ENCODE data around the gene GGT1. TPM values are rescaled to one million over a fixed set of nuclear protein-coding genes. Genes with fewer than 3 reads are reported as not detected.

Gene GGT1
- total and polyA plus RNA-seq, 2 of the 8 experiments (the other 6 are each of a cell fraction or from before 2014, with no cell fraction given): 14.4 to 29.2 TPM

- TF ChIP-seq E2F6 (IDR thresholded peaks at IDR 0.05) (peak; percentile 55), RBBP5 (IDR thresholded peaks at IDR 0.05; ENCODE audit: borderline replicate concordance, low read depth, low read length) (no peak), POU5F1 (IDR thresholded peaks at IDR 0.05; ENCODE audit: low read depth, low read length) (no peak), CBX8 (IDR thresholded peaks at IDR 0.05; ENCODE audit: borderline replicate concordance, low read depth, low read length) (no peak), CBX5 (IDR thresholded peaks at IDR 0.05; ENCODE audit: low read depth, low read length) (no peak), CHD1 (IDR thresholded peaks at IDR 0.05; ENCODE audit: low read depth, low read length) (no peak), HDAC6 (IDR thresholded peaks at IDR 0.05; ENCODE audit: low read depth, low read length) (no peak), RNF2 (IDR thresholded peaks at IDR 0.05; ENCODE audit: borderline replicate concordance, low read depth, low read length, missing control alignments, poor library complexity, severe bottlenecking) (no peak), POLR2AphosphoS5 (IDR thresholded peaks at IDR 0.05; ENCODE audit: low read depth, low read length) (peak; percentile 80; the same call in 1 of the 2 replicates), TAF1 (IDR thresholded peaks at IDR 0.05; ENCODE audit: low read depth, low read length) (peak; percentile 95), ATF2 (IDR thresholded peaks at IDR 0.05; ENCODE audit: low read length) (0 out of 2 replicates have a peak, but pooled peaks have one; percentile 59), SP2 (IDR thresholded peaks at IDR 0.05; ENCODE audit: low read length) (no peak), TEAD4 (IDR thresholded peaks at IDR 0.05; ENCODE audit: low read depth, low read length) (no peak; the same call in 1 of the 2 replicates), SIX5 (IDR thresholded peaks at IDR 0.05; ENCODE audit: low read depth, low read length) (no peak; the same call in 1 of the 2 replicates), BCL11A (IDR thresholded peaks at IDR 0.05; ENCODE audit: low read depth in 2 of 2, low read length in 2 of 2) (no peak), NRF1 (IDR thresholded peaks at IDR 0.05; ENCODE audit: low read depth, low read length) (peak; percentile 35; the same call in 1 of the 2 replicates)
- TF ChIP-seq, protein P1, sequence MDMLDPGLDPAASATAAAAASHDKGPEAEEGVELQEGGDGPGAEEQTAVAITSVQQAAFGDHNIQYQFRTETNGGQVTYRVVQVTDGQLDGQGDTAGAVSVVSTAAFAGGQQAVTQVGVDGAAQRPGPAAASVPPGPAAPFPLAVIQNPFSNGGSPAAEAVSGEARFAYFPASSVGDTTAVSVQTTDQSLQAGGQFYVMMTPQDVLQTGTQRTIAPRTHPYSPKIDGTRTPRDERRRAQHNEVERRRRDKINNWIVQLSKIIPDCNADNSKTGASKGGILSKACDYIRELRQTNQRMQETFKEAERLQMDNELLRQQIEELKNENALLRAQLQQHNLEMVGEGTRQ (IDR thresholded peaks at IDR 0.05; ENCODE audit: low read length): no peak
These were observed 47.6 kb upstream of the GGT1 start, which contains the start of gene SNRPD3 (continued) for GRCh38 chr22:24555165-24556039.

Measured in H1 (cell line).